SU-DHL-6 (cell line): ENCODE data around the gene MYG1.
A peak's percentile ranks its signal among the peaks of the same experiment; 100 is the strongest.

Experiments
- H2AFZ ChIP-seq: fragments of 200-600 bp; sonication (generic); 2 replicates; pipeline ENCODE4 v1.6.1; 2014; ENCODE audit warnings: low read depth, mild to moderate bottlenecking, moderate library complexity, mixed read lengths, antibody characterized with exemption, low read length; ENCODE audit not compliant: severe bottlenecking
- H3F3A ChIP-seq: fragments of 200-600 bp; shearing (Covaris generic); 2 replicates; pipeline ENCODE4 v1.6.0; 2016; ENCODE audit warnings: antibody characterized with exemption, mild to moderate bottlenecking; ENCODE audit not compliant: insufficient read depth
- H3K27ac ChIP-seq: fragments of 200-600 bp; sonication (generic); 2 replicates; pipeline ENCODE4 v1.5.1; 2016; ENCODE audit warnings: low read depth, mild to moderate bottlenecking, low read length, moderate library complexity, mixed read lengths
- H3K27me3 ChIP-seq: fragments of 200-600 bp; sonication (generic), shearing (Covaris generic); 2 replicates; pipeline ENCODE4 v1.6.0; 2014; ENCODE audit warnings: mild to moderate bottlenecking, low read length
- H3K36me3 ChIP-seq: fragments of 200-600 bp; sonication (generic); 2 replicates; pipeline ENCODE4 v1.6.1; 2014; ENCODE audit warnings: mild to moderate bottlenecking, low read length, mixed read lengths
- H3K4me2 ChIP-seq: fragments of 300-600, 200-600 bp; shearing (Covaris generic), sonication (generic); 2 replicates; pipeline ENCODE4 v1.6.0; 2014; ENCODE audit warnings: low read length, low read depth, mild to moderate bottlenecking; ENCODE audit not compliant: poor library complexity, severe bottlenecking
- H3K4me3 ChIP-seq: fragments of 200-600 bp; sonication (generic); 2 replicates; pipeline ENCODE4 v1.5.1; 2014; ENCODE audit warnings: antibody characterized with exemption, low read length, mild to moderate bottlenecking, mixed read lengths; ENCODE audit not compliant: insufficient read depth, poor library complexity, severe bottlenecking
- H3K79me2 ChIP-seq: fragments of 200-600 bp; sonication (generic); 2 replicates; pipeline ENCODE4 v1.6.1; 2014; ENCODE audit warnings: mild to moderate bottlenecking, low read length, moderate library complexity; ENCODE audit not compliant: insufficient read depth
- H3K9ac ChIP-seq: fragments of 200-600 bp; sonication (generic); 2 replicates; pipeline ENCODE4 v1.7.0; 2014; ENCODE audit warnings: mild to moderate bottlenecking, low read length
- H3K9me2 ChIP-seq: fragments of 200-600 bp; sonication (generic); replicated peaks from 2 replicates; pipeline ENCODE4 v1.6.1; 2014; ENCODE audit warnings: low read length; ENCODE audit not compliant: insufficient read depth
- H3K9me3 ChIP-seq: fragments of 200-600 bp; sonication (generic); 2 replicates; pipeline ENCODE4 v1.6.1; 2014; ENCODE audit warnings: low read length, mixed read lengths; ENCODE audit not compliant: insufficient read depth
- H4K20me1 ChIP-seq: fragments of 200-600 bp; sonication (generic); 2 replicates; pipeline ENCODE4 v1.6.1; 2014; ENCODE audit warnings: low read depth, mild to moderate bottlenecking, antibody characterized with exemption, low read length, moderate library complexity, mixed read lengths
- CTCF ChIP-seq: fragments of 200-600 bp; sonication (generic); IDR thresholded peaks from one replicate; pipeline ENCODE4 v1.5.1; 2017; ENCODE audit warnings: antibody characterized with exemption, mild to moderate bottlenecking, low read length, moderate library complexity; ENCODE audit not compliant: insufficient read depth, poor library complexity, severe bottlenecking
- EZH2phosphoT487 ChIP-seq: fragments of 200-600 bp; sonication (generic), shearing (Covaris generic); conservative IDR thresholded peaks from 2 replicates; pipeline ENCODE4 v1.6.1; 2018; ENCODE audit warnings: mild to moderate bottlenecking, antibody characterized with exemption, low read length, moderate library complexity, mixed read lengths

The MYG1 gene

DNA sequence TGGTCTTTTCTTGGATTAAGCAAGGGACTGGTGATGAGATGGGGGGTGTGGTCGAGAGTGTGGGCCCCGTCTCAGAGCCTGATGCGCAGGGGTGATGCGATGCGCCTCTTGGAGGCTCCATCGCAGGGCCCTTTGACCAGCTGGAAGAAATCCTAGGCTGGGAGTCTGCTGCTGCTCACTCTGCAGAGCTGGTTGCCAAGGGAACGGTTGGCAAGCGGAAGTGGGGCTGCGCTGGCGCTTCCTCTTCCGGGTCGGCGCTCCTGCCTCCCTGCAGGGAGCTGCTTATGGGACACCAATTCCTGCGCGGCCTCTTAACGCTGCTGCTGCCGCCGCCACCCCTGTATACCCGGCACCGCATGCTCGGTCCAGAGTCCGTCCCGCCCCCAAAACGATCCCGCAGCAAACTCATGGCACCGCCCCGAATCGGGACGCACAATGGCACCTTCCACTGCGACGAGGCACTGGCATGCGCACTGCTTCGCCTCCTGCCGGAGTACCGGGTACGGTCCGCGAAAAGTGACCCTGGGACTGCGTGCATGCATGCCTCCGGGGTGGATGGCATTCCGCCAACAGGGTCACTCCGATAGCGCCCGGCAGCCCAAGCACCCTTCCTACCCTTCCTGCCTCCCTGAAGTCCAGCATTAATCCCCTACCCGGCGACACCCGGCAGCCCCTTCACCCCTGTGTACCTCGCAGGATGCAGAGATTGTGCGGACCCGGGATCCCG, at the start of gene MYG1:
Gene MYG1 (plus strand): TSS at position 242 of the 727 bp plus-strand sequence. CDS start 43 bp downstream, at position 285.
- Histone ChIP-seq H3K9me2 (no peaks in the 10 kb centered on the region), H4K20me1 (no peaks in the 10 kb centered on the region), H3K4me2 (peak within 1 kb of the TSS; percentile 77), H3F3A (peaks cover 19% of the 10 kb centered on the region), H3K27me3 (no peaks in the 10 kb centered on the region), H3K4me3 (peak within 1 kb of the TSS; percentile 81), H3K9ac (peak within 1 kb of the TSS; percentile 73), H3K27ac (0 out of 2 replicates have a peak within 1 kb of the TSS, but pooled peaks have one; percentile 12), H3K9me3 (no peaks in the 10 kb centered on the region), H2AFZ (peak within 1 kb of the TSS; percentile 44), H3K79me2 (peaks cover 28% of the 10 kb centered on the region), H3K36me3 (no peaks in the 10 kb centered on the region)
- TF ChIP-seq EZH2phosphoT487, result no peak
- no peak for TF ChIP-seq CTCF

- Histone ChIP-seq H3K9me2 (no peaks in the 10 kb centered on the region), H3K9ac (peak overlapping the region; percentile 85), H3K27me3 (no peaks in the 10 kb centered on the region), H3F3A (no peaks in the 10 kb centered on the region; the same call in 1 of the 2 replicates), H3K4me3 (peak overlapping the region; percentile 88), H3K4me2 (peak overlapping the region; percentile 88), H3K79me2 (peaks cover 9% of the 10 kb centered on the region), H3K27ac (peak overlapping the region; percentile 16; the same call in 1 of the 2 replicates), H4K20me1 (no peaks in the 10 kb centered on the region), H3K9me3 (no peaks in the 10 kb centered on the region), H2AFZ (peak overlapping the region; percentile 96), H3K36me3 (no peaks in the 10 kb centered on the region)
- TF ChIP-seq EZH2phosphoT487 (no peak), CTCF (peak; percentile 39)
Observed at GRCh38 chr12:53251477-53252348, 47.8 kb upstream of the MYG1 start.

DNA sequence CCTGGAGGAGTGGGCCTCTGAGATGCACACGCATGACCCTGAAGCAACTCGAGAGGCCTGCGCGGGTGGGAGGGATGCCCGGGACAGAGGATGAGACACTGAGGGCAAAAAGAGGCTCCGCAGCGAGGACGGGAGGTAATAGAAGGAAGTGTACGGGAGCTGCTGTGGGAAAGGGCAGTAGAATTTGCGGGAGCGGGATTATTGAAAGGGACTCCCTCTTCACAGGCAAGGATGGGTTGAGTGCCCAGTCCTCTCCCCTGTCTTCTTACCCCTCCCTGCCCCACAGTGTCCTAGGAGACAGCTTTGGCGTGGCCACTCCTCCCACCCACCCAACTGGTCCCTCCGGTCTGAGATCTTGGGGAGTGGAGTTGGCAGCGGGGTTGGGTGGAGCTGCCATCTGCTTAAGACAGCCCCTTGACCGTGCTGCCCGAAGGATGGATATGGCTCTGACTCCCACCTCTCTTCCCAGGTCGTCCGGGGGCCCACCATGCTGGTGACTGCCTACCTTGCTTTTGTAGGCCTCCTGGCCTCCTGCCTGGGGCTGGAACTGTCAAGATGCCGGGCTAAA, 47.1 kb upstream of the MYG1 start:
- H3K27ac ChIP-seq, result peak overlapping the region; percentile 16; the same call in 1 of the 2 replicates
- no peaks in the 10 kb centered on the region; the same call in 1 of the 2 replicates for H3F3A ChIP-seq
- H3K9me2 ChIP-seq, result no peaks in the 10 kb centered on the region
- no peaks in the 10 kb centered on the region for H3K9me3 ChIP-seq
- no peaks in the 10 kb centered on the region for H3K36me3 ChIP-seq
- no peaks in the 10 kb centered on the region for H4K20me1 ChIP-seq
- TF ChIP-seq EZH2phosphoT487 (no peak), CTCF (no peak)
- H3K4me2 ChIP-seq, result peak overlapping the region; percentile 88
- H3K27me3 ChIP-seq, result no peaks in the 10 kb centered on the region
- H3K9ac ChIP-seq, result peak overlapping the region; percentile 85
- peaks cover 9% of the 10 kb centered on the region for H3K79me2 ChIP-seq
- H2AFZ ChIP-seq, result peak overlapping the region; percentile 44
- H3K4me3 ChIP-seq, result peak overlapping the region; percentile 88
